AG04450 (cell line): Measurements from ENCODE around the gene SDC4. TPM values are rescaled to one million over a fixed set of nuclear protein-coding genes. Genes with fewer than 3 reads are reported as not detected.

Source experiments
- CTCF ChIA-PET: fragments of 300-600, 350-600 bp; formaldehyde crosslinking; extraction: SDS; loops from one replicate; lab custom pipeline; 2022; ENCODE audit warnings: antibody characterized with exemption, inconsistent platforms; lab: Charles Lee
- POLR2A ChIA-PET: fragments of 350-600 bp; formaldehyde crosslinking; extraction: SDS; loops from one replicate; lab custom pipeline; 2021; ENCODE audit warnings: antibody characterized with exemption, inconsistent platforms; lab: Yijun Ruan, JAX
- DNase-seq: peaks from one replicate; pipeline ENCODE4 v3.0.0-alpha.2; 2011; ENCODE audit warnings: low read depth, low spot score
- H3K27ac ChIP-seq: one replicate; pipeline ENCODE4 v1.5.1; 2012; ENCODE audit warnings: low read depth, low read length, control low read depth
- H3K27me3 ChIP-seq: one replicate; pipeline ENCODE4 v1.6.0; 2012; ENCODE audit warnings: low read length; ENCODE audit not compliant: control insufficient read depth, insufficient read depth
- H3K4me3 ChIP-seq: 2 replicates; pipeline ENCODE4 v1.5.1; 2011; ENCODE audit warnings: mild to moderate bottlenecking, low read depth, low read length, control low read depth
- H3K9me3 ChIP-seq: 2 replicates; pipeline ENCODE4 v1.5.1; 2012; ENCODE audit warnings: low read length; ENCODE audit not compliant: control insufficient read depth, insufficient read depth
- polyA plus RNA-seq: library from polyadenylated mRNA; depleted of rRNA; stranded (reverse); fragments of >200 nt; gene quantifications from 2 replicates; pipeline ENCODE4 v1.2.3, GENCODE V29; 2011
- TF ChIP-seq, protein P1 (sequence below): IDR thresholded peaks from 2 replicates; pipeline ENCODE4 v1.5.1; 2011; ENCODE audit warnings: low read depth, low read length, control low read depth, inconsistent platforms

The SDC4 gene
- polyA plus RNA-seq, 1 experiment: 177 TPM

DNA sequence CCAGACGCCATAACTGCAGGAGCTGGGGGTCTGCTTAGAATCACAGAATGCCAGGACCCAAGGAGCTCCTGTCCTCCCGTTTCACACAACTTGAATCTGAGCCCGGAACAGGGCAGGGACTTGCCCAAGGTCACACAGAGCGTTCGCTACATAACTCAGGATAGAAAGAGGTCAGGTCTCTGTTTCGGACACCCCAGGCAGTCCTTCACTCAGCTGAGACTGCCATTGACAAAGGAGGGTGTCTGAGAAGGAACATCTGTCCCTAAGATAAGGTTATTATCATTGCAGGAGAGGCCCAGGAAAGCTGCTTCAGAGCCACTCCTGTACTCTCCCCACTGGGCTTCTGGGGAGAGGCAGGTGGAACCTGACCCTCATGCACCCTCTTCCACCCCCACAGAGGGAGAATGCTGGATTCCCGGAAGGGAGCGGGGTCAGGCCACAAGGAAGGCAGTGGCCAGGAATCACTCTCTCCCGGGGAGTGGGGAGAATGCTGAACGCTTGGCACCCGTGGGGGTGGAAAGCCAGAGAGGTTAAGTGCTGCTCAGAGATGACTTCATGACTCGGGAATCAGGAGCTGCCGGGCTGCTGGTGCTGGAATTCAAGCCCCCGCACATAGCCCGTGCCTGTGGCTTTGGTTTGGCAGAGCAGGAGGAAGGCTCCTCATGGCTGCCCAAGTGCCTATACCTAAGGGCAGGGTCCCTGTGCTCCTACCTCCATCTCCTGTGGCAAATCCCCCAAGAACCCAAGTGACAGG is 10.7 kb downstream of the SDC4 start:
- peak; percentile 87 for DNase-seq
- TF ChIP-seq, protein P1, sequence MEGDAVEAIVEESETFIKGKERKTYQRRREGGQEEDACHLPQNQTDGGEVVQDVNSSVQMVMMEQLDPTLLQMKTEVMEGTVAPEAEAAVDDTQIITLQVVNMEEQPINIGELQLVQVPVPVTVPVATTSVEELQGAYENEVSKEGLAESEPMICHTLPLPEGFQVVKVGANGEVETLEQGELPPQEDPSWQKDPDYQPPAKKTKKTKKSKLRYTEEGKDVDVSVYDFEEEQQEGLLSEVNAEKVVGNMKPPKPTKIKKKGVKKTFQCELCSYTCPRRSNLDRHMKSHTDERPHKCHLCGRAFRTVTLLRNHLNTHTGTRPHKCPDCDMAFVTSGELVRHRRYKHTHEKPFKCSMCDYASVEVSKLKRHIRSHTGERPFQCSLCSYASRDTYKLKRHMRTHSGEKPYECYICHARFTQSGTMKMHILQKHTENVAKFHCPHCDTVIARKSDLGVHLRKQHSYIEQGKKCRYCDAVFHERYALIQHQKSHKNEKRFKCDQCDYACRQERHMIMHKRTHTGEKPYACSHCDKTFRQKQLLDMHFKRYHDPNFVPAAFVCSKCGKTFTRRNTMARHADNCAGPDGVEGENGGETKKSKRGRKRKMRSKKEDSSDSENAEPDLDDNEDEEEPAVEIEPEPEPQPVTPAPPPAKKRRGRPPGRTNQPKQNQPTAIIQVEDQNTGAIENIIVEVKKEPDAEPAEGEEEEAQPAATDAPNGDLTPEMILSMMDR: no peak
- CTCF ChIA-PET: interaction anchor here (0.6 to 5.0 kb wide), 11 partner anchors 11 to 434 kb away, joined by 3 to 35 read pairs (median 4); partner anchors contain the start of gene SYS1
- H3K4me3 ChIP-seq: peak overlapping the region; percentile 37
- POLR2A ChIA-PET: interaction anchor here (0.5 to 2.7 kb wide), 11 partner anchors 8 to 444 kb away, joined by 3 to 58 read pairs (median 5); partner anchors contain the start of genes PIGT, SDC4 and SYS1
- no peaks in the 10 kb centered on the region for H3K9me3 ChIP-seq
- no peaks in the 10 kb centered on the region for H3K27me3 ChIP-seq
- H3K27ac ChIP-seq: peak overlapping the region; percentile 98

DNA sequence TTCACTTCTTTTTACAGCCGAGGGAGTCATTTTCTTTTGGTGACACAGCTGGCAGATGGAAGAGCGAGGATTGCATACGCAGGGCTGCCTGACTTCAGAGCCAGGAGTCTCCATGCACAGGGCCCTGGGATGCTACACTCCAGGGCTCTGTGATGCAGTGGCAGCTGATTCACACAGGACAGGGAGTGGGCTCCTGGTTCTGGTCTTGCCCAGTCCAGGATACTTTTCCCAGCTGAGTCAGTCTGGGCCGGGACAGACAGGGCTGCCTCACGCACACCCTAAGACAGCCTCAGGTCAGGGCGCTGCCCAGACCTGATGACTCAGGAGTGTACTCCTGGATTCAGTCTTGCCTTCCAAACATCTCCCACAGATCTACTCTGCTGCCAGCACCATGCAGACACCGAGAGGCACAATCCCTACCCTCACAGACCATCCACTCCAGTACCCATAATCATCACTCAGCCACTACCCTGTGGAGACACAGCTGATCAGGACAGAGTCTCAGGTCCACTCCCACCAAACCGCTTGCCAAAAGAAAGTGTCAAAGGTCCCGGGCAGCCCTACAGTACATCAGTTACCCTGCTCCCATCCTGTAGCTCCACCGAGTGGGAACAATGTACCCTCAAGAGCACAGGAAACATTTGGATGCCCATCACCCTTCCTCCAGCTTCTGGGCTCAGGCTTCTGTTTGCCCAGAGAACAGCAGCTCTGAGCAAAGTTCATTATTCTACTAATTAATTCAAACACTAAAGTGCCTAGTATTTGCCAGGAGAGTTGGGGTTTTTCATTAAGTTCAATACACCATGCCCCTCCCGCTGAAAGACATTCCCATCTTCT is 11.5 kb downstream of the SDC4 start:
- DNase-seq: peak; percentile 68
- Histone ChIP-seq H3K4me3 (peak overlapping the region; percentile 37), H3K27me3 (no peaks in the 10 kb centered on the region), H3K9me3 (no peaks in the 10 kb centered on the region), H3K27ac (peak overlapping the region; percentile 98)
- POLR2A ChIA-PET: interaction anchor here (0.5 to 2.7 kb wide), 11 partner anchors 8 to 470 kb away, joined by 3 to 58 read pairs (median 5); partner anchors contain the start of genes PIGT, SDC4 and SYS1
- CTCF ChIA-PET: interaction anchor here (0.6 to 5.0 kb wide), 11 partner anchors 10 to 435 kb away, joined by 3 to 35 read pairs (median 4); partner anchors contain the start of gene SYS1
- TF ChIP-seq, protein P1: no peak

DNA sequence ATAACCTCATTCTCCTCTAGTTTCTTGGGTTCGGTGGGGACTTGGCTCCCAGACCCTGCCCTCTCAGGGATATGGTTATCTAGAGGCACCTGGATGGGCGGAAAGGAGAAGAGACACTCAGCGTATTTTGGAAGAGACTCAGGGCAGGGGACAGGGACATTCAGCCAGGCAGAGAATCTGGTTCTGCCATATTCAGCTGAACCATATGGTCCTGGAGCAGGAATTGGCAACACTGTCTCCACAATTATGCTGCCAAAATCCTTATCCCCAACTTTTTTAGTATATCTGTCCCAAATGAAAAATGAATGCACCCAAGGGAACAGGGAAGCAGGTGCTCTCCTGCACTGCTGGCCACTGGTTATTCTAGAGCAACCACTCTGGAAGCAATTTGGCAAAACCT is 17.7 kb downstream of the SDC4 start:
- no peak for DNase-seq
- TF ChIP-seq, protein P1: no peak
- Histone ChIP-seq H3K9me3 (no peaks in the 10 kb centered on the region), H3K4me3 (no peak overlapping the region), H3K27ac (no peak overlapping the region), H3K27me3 (no peaks in the 10 kb centered on the region)
- ChIA-PET POLR2A (interaction anchor here (0.6 kb wide), 1 partner anchor 640 kb away, joined by 11 read pairs; no protein-coding TSS in a partner anchor), CTCF (no interaction called here)

DNA sequence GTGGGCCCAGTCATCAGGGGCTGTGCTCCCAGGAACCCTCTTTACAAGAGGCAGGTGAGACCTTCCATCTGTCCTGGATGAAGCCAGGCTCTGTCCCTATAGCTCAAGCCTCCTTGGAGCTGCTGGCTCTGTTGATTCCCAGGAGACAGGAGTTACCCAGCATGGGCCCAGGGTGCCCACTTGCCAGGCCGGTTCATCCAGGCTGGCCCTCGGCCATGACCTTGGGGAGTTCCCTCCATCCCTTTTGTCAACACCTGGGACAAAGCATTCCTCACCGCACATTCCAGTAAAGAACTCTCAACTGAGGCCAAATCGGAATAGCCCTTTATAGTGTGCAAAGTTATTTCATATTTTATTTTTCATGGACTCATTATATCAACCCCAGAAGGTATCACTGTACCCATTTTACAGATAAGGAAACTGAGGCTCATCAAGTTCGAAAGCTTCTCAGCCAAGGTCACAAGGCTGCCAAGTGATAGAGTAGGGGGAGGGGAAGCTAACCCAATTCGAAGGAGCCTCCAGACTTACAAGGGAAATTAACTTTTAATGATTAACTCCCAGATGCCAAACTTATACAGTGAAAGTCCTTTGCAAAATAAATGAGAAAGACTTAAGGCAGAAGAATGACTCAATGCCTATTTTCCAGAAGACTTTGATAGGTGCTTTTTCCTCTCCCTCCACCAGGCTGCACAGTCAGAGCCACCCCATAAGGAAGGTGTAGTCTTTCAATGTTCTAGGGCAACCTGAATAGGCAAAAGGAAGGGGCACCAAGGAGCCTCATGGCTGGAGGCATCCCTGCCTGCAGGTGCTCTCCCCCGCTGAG is 18.5 kb downstream of the SDC4 start:
- H3K9me3 ChIP-seq: no peaks in the 10 kb centered on the region
- no peak overlapping the region for H3K27ac ChIP-seq
- TF ChIP-seq, protein P1: peak; percentile 18; the same call in 1 of the 2 replicates
- ChIA-PET CTCF (interaction anchor here (1.1 to 1.6 kb wide), 2 partner anchors 18 to 107 kb away, joined by 3 to 8 read pairs; no protein-coding TSS in a partner anchor), POLR2A (interaction anchor here (0.6 to 0.8 kb wide), 3 partner anchors 8 to 641 kb away, joined by 3 to 11 read pairs (median 4); partner anchors contain the start of gene SYS1)
- no peak for DNase-seq
- H3K4me3 ChIP-seq: no peak overlapping the region
- no peaks in the 10 kb centered on the region for H3K27me3 ChIP-seq
